GM12878 (cell line): Measurements from ENCODE around the gene BCKDHA. TPM values are rescaled to one million over a fixed set of nuclear protein-coding genes. Genes with fewer than 3 reads are reported as not detected.

Experiments used
- ATAC-seq: fragments of 200-7000 bp; cut with Tn5 transposase; 3 replicates; pipeline ENCODE4 v1.9.1; 2020; ENCODE audit warnings: mild to moderate bottlenecking, moderate library complexity
- BruUV-seq: library from RNA; stranded (reverse); fragments of 400-500 nt; replicated peaks from 2 replicates; lab custom pipeline; 2021; lab: Mats Ljungman, UMichigan
- CTCF ChIA-PET: fragments of 300-600 bp; sonication (Branson Sonifier 250); formaldehyde crosslinking; extraction: SDS; loops from one replicate; lab custom pipeline; 2021; ENCODE audit warnings: inconsistent platforms; lab: Yijun Ruan, JAX
- POLR2A ChIA-PET: fragments of 350-600 bp; formaldehyde crosslinking; extraction: SDS; loops from one replicate; lab custom pipeline; 2021; ENCODE audit warnings: inconsistent platforms; lab: Charles Lee
- RAD21 ChIA-PET: fragments of 300-600 bp; sonication (Branson Sonifier 250); formaldehyde crosslinking; loops from one replicate; lab custom pipeline; 2023; ENCODE audit warnings: antibody characterized with exemption; ENCODE audit not compliant: unreplicated experiment; lab: Charles Lee
- SMC1A ChIA-PET: fragments of 300-600 bp; sonication (Branson Sonifier 250); formaldehyde crosslinking; loops from one replicate; lab custom pipeline; 2023; ENCODE audit not compliant: unreplicated experiment, uncharacterized antibody; lab: Charles Lee
- DNase-seq: peaks from one replicate; pipeline ENCODE4 v3.0.0-alpha.2; 2011; ENCODE audit warnings: low read depth, low spot score
- FAIRE-seq: peaks from 3 replicates; lab custom pipeline; 2011; peaks lifted over from hg19 to GRCh38; lab: Jason Lieb, UNC
- H2AFZ ChIP-seq: 2 replicates; pipeline ENCODE4 v1.6.0; 2011; ENCODE audit warnings: low read depth, low read length, control low read depth; ENCODE audit not compliant: control insufficient read depth
- H3K27ac ChIP-seq: 2 replicates; pipeline ENCODE4 v1.5.1; 2011; ENCODE audit warnings: control low read depth; ENCODE audit not compliant: control insufficient read depth, insufficient read depth
- H3K27me3 ChIP-seq, 2 experiments: replicated peaks in 1 of 2; 2 replicates each; pipeline versions ENCODE4 v1.6.0 to v1.6.1; 2011; ENCODE audit warnings: low read length in 1 of 2; ENCODE audit not compliant: control insufficient read depth in 2 of 2, insufficient read depth in 2 of 2
- H3K36me3 ChIP-seq, 2 experiments: 2 replicates each; pipeline ENCODE4 v1.5.1; 2011; ENCODE audit warnings: low read length in 1 of 2; ENCODE audit not compliant: control insufficient read depth in 2 of 2, insufficient read depth in 2 of 2
- H3K4me1 ChIP-seq: 2 replicates; pipeline ENCODE4 v1.6.1; 2011; ENCODE audit warnings: mild to moderate bottlenecking, low read length, moderate library complexity, mixed read lengths; ENCODE audit not compliant: control insufficient read depth, insufficient read depth
- H3K4me2 ChIP-seq: 2 replicates; pipeline ENCODE4 v1.6.0; 2011; ENCODE audit warnings: control low read depth; ENCODE audit not compliant: control insufficient read depth, insufficient read depth
- H3K4me3 ChIP-seq: fragments of 200-600 bp; sonication (generic); 2 replicates; pipeline ENCODE4 v1.5.1; 2016
- H3K79me2 ChIP-seq: 2 replicates; pipeline ENCODE4 v1.6.0; 2011; ENCODE audit warnings: low read length; ENCODE audit not compliant: control insufficient read depth, insufficient read depth
- H3K9ac ChIP-seq: 2 replicates; pipeline ENCODE4 v1.8.0; 2011; ENCODE audit warnings: low read length, control low read depth, mixed read lengths; ENCODE audit not compliant: control insufficient read depth, insufficient read depth
- H3K9me3 ChIP-seq: replicated peaks from 3 replicates; pipeline ENCODE4 v1.5.1; 2011; ENCODE audit warnings: mild to moderate bottlenecking, low read length; ENCODE audit not compliant: control insufficient read depth, insufficient read depth
- H4K20me1 ChIP-seq: 2 replicates; pipeline ENCODE4 v1.6.0; 2011; ENCODE audit not compliant: control insufficient read depth, insufficient read depth
- HCFC1 ChIP-seq: fragments of 150-350 bp; IDR thresholded peaks from 2 replicates; pipeline ENCODE4 v1.6.1; 2014; ENCODE audit warnings: low read length
- LARP7 ChIP-seq: fragments of 450-650 bp; IDR thresholded peaks from 2 replicates; pipeline ENCODE4 v1.6.1; 2017; ENCODE audit warnings: mild to moderate bottlenecking
- NR2C1 ChIP-seq: fragments of 450-650 bp; IDR thresholded peaks from 2 replicates; pipeline ENCODE4 v1.6.1; 2017; ENCODE audit warnings: antibody characterized with exemption, mild to moderate bottlenecking, moderate library complexity
- RB1 ChIP-seq: fragments of 450-650 bp; formaldehyde crosslinking; IDR thresholded peaks from 2 replicates; pipeline ENCODE4 v1.6.1; 2017; ENCODE audit warnings: mild to moderate bottlenecking, borderline replicate concordance
- SREBF2 ChIP-seq: IDR thresholded peaks from 2 replicates; pipeline ENCODE4 v1.6.1; 2012; ENCODE audit warnings: mild to moderate bottlenecking, low read length
- WGBS: methylation state at CpG from one replicate; pipeline ENCODE4 v1.1.6; 2016; ENCODE audit warnings: low lambda C conversion rate; ENCODE audit not compliant: insufficient replicate concordance, insufficient coverage; ENCODE audit errors: missing lambda C conversion rate; 5-methylcytosine and 5-hydroxymethylcytosine counted together
- in situ Hi-C: fragments of 300-500 bp; cut with MboI; formaldehyde crosslinking; loops from 9 replicates; pipeline ENCODE4 v1.14.3; 2018; ENCODE audit warnings: mixed read lengths
- intact Hi-C: fragments of 100-400 bp; cut with micrococcal nuclease; formaldehyde crosslinking; loops from one replicate; pipeline ENCODE4 v1.14.2; 2022; ENCODE audit not compliant: unreplicated experiment
- polyA plus RNA-seq, 11 experiments: library from polyadenylated mRNA; depleted of rRNA in 4 of 11; unstranded in 6 of 11; stranded (reverse) in 5 of 11; fragments of >200 nt; fragmentation: Nextera tagmentation in 4 of 11; fragmentation: Illumina TruSeq in 1 of 11; extraction: Ambion mirVana in 4 of 11; extraction: Trizol in 1 of 11; gene quantifications; 1 replicate in 1 of 11; 2 replicates in 10 of 11; pipeline versions ENCODE4 v1.2.1 to v1.2.3, GENCODE V29; 2011 to 2016; ENCODE audit warnings: inconsistent platforms in 2 of 11, missing spikeins in 2 of 11, low read depth in 1 of 11
- total RNA-seq, 4 experiments: library from RNA; depleted of rRNA in 3 of 4; stranded (reverse); fragments of >200 nt in 3 of 4; fragmentation: Illumina TruSeq in 1 of 4; extraction: Trizol in 1 of 4; gene quantifications; 2 replicates each; pipeline versions ENCODE4 v1.2.1 to v1.2.3, GENCODE V29; 2013 to 2021
- TF ChIP-seq, protein P1 (sequence below): IDR thresholded peaks from 2 replicates; pipeline ENCODE4 v1.6.1; 2011; ENCODE audit warnings: borderline replicate concordance, low read depth, mild to moderate bottlenecking, moderate library complexity, low read length; ENCODE audit not compliant: insufficient read depth, poor library complexity, severe bottlenecking

Gene BCKDHA
- total and polyA plus RNA-seq, 10 of the 15 experiments (the other 5 are each of a cell fraction or from before 2014, with no cell fraction given), result 9.9 to 107 (median 46.4) TPM

DNA sequence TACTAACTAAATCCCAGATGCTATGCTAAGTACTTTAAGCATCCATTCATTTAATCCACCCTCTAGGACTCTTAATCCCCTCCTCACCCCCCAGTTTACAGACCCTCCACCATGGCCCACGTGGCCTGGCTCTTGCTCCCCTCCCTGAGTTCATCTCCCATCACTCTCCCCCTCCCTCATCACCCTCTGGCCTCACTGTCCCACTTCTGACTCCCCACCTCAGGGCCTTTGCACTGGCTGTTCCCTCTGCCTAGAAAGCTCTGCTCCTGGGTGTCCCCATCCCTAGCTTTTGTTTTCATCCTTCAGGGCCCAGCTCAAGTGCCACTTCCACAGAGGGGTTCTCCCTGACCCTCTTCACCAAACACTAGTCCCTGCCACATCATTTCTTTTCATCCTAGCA is 37.9 kb upstream of the BCKDHA start:
- Histone ChIP-seq H3K27ac (no peak overlapping the region), H3K79me2 (peaks cover 12% of the 10 kb centered on the region), H3K4me2 (no peak overlapping the region), H3K9me3 (no peaks in the 10 kb centered on the region), H4K20me1 (no peaks in the 10 kb centered on the region), H3K4me3 (no peak overlapping the region), H2AFZ (no peak overlapping the region), H3K36me3 (no peaks in the 10 kb centered on the region; a peak in 1 of 4 replicates), H3K4me1 (peaks cover 9% of the 10 kb centered on the region), H3K9ac (no peak overlapping the region), H3K27me3 (no peaks in the 10 kb centered on the region)
- ATAC-seq (no peak), FAIRE-seq (no peak), DNase-seq (no peak)
- intact Hi-C loops (no loop called here), in situ Hi-C loops (no loop called here)
- 36% methylated on average over 1 of the region's 1 CpG for WGBS
- no peak for TF ChIP-seq LARP7
- TF ChIP-seq, protein P1, sequence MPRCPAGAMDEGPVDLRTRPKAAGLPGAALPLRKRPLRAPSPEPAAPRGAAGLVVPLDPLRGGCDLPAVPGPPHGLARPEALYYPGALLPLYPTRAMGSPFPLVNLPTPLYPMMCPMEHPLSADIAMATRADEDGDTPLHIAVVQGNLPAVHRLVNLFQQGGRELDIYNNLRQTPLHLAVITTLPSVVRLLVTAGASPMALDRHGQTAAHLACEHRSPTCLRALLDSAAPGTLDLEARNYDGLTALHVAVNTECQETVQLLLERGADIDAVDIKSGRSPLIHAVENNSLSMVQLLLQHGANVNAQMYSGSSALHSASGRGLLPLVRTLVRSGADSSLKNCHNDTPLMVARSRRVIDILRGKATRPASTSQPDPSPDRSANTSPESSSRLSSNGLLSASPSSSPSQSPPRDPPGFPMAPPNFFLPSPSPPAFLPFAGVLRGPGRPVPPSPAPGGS, result no peak
- no peak for TF ChIP-seq RB1
- TF ChIP-seq NR2C1, result no peak
- no peak for TF ChIP-seq SREBF2
- no peak for TF ChIP-seq HCFC1
- ChIA-PET POLR2A (interaction anchor here (1.0 kb wide), 1 partner anchor 18 kb away, joined by 3 read pairs; no protein-coding TSS in a partner anchor), SMC1A (no interaction called here), CTCF (interaction anchor here (0.6 kb wide), 1 partner anchor 53 kb away, joined by 4 read pairs; no protein-coding TSS in a partner anchor), RAD21 (no interaction called here)
- BruUV-seq, result no TSS peak
